Neuronal stem cell (in vitro differentiated cells): ENCODE data around the gene ENTHD1.

ENCODE experiments used
- DNase-seq: peaks from one replicate; pipeline ENCODE4 v3.0.0-alpha.2; 2013; ENCODE audit warnings: low spot score
- H2AFZ ChIP-seq: one replicate; pipeline ENCODE4 v1.6.1; 2013; ENCODE audit warnings: mild to moderate bottlenecking, low read length, inconsistent platforms
- H2AK5ac ChIP-seq: 2 replicates; pipeline ENCODE4 v1.6.1; 2013; ENCODE audit warnings: low read depth, mild to moderate bottlenecking, inconsistent platforms, low read length, moderate library complexity, mixed read lengths
- H2BK120ac ChIP-seq: 2 replicates; pipeline ENCODE4 v1.6.1; 2013; ENCODE audit warnings: low read depth, mild to moderate bottlenecking, inconsistent platforms, low read length, moderate library complexity, mixed read lengths
- H2BK12ac ChIP-seq: one replicate; pipeline ENCODE4 v1.6.1; 2013; ENCODE audit warnings: low read length, inconsistent platforms
- H2BK15ac ChIP-seq: 2 replicates; pipeline ENCODE4 v1.6.1; 2013; ENCODE audit warnings: mild to moderate bottlenecking, low read length, inconsistent platforms, mixed read lengths
- H2BK5ac ChIP-seq: one replicate; pipeline ENCODE4 v1.6.1; 2013; ENCODE audit warnings: inconsistent platforms, mild to moderate bottlenecking, low read length, moderate library complexity
- H3K14ac ChIP-seq: one replicate; pipeline ENCODE4 v1.6.1; 2013; ENCODE audit warnings: low read length, inconsistent platforms
- H3K18ac ChIP-seq: 2 replicates; pipeline ENCODE4 v1.6.1; 2013; ENCODE audit warnings: low read length, inconsistent platforms
- H3K23ac ChIP-seq: 2 replicates; pipeline ENCODE4 v1.6.1; 2013; ENCODE audit warnings: low read depth, mild to moderate bottlenecking, mixed read lengths, low read length, inconsistent platforms; ENCODE audit not compliant: poor library complexity
- H3K27ac ChIP-seq: replicated peaks from 3 replicates; pipeline ENCODE4 v1.5.1; 2013; ENCODE audit warnings: low read length, inconsistent platforms
- H3K27me3 ChIP-seq, 3 experiments: 2 replicates each; pipeline ENCODE4 v1.6.1; 2013; ENCODE audit warnings: low read length in 3 of 3, mild to moderate bottlenecking in 2 of 3, inconsistent platforms in 1 of 3, low read depth in 1 of 3, mixed read lengths in 1 of 3, moderate library complexity in 1 of 3; ENCODE audit not compliant: control insufficient read depth in 3 of 3, insufficient read depth in 3 of 3
- H3K36me3 ChIP-seq, 2 donors: replicated peaks in 1 of 2; 2 replicates each; pipeline ENCODE4 v1.6.1; 2013; ENCODE audit warnings: low read length in 2 of 2; ENCODE audit not compliant: control insufficient read depth in 2 of 2, insufficient read depth in 2 of 2
- H3K4ac ChIP-seq: 2 replicates; pipeline ENCODE4 v1.6.1; 2013; ENCODE audit warnings: inconsistent platforms, mild to moderate bottlenecking, low read length, moderate library complexity
- H3K4me1 ChIP-seq, 2 donors: 1 replicate in 1 of 2; 2 replicates in 1 of 2; pipeline ENCODE4 v1.6.1; 2013; ENCODE audit warnings: low read length in 2 of 2, low read depth in 1 of 2; ENCODE audit not compliant: control insufficient read depth in 2 of 2, insufficient read depth in 1 of 2
- H3K4me2 ChIP-seq: one replicate; pipeline ENCODE4 v1.6.1; 2013; ENCODE audit warnings: mild to moderate bottlenecking, low read length, inconsistent platforms; ENCODE audit not compliant: insufficient read depth, poor library complexity, severe bottlenecking
- H3K4me3 ChIP-seq, 2 donors: 2 replicates each; pipeline ENCODE4 v1.5.1; 2013; ENCODE audit warnings: low read length in 2 of 2, mild to moderate bottlenecking in 2 of 2, inconsistent platforms in 1 of 2, moderate library complexity in 1 of 2
- H3K79me1 ChIP-seq: one replicate; pipeline ENCODE4 v1.6.1; 2013; ENCODE audit warnings: low read depth, mild to moderate bottlenecking, inconsistent platforms, low read length, moderate library complexity
- H3K9ac ChIP-seq: one replicate; pipeline ENCODE4 v1.6.1; 2013; ENCODE audit warnings: mild to moderate bottlenecking, low read depth, low read length, inconsistent platforms; ENCODE audit not compliant: poor library complexity
- H3K9me3 ChIP-seq, 2 donors: replicated peaks in 1 of 2; 2 replicates each; pipeline versions ENCODE3 to v1.6.1; 2013; ENCODE audit warnings: low read length in 2 of 2, mild to moderate bottlenecking in 2 of 2, inconsistent platforms in 1 of 2, low read depth in 1 of 2, mixed read lengths in 1 of 2, moderate library complexity in 1 of 2; ENCODE audit not compliant: control insufficient read depth in 2 of 2, insufficient read depth in 1 of 2
- H4K8ac ChIP-seq: one replicate; pipeline ENCODE4 v1.6.1; 2013; ENCODE audit warnings: low read depth, mild to moderate bottlenecking, inconsistent platforms, low read length, moderate library complexity
- H4K91ac ChIP-seq: one replicate; pipeline ENCODE4 v1.6.1; 2013; ENCODE audit warnings: low read length, low read depth, mild to moderate bottlenecking, inconsistent platforms; ENCODE audit not compliant: poor library complexity
- WGBS, 2 donors: extraction: QIAGEN DNeasy Blood & Tissue Kit; methylation state at CpG; one replicate each; pipeline ENCODE4 v1.1.7; 2013; ENCODE audit warnings: missing lambda C conversion rate in 2 of 2, mixed read lengths in 1 of 2; ENCODE audit not compliant: insufficient read length in 2 of 2, insufficient replicate concordance in 1 of 2; ENCODE audit errors: extremely low coverage in 2 of 2; 5-methylcytosine and 5-hydroxymethylcytosine counted together

ENTHD1 gene

GRCh38 chr22:39699631-39700360 is 193.8 kb downstream of the ENTHD1 start:
- H2BK15ac ChIP-seq = peak overlapping the region; percentile 17
- H3K9me3 ChIP-seq = no peaks in the 10 kb centered on the region
- peak overlapping the region; percentile 77 for H2AK5ac ChIP-seq
- no peak overlapping the region for H4K8ac ChIP-seq
- H3K4me3 ChIP-seq = no peak overlapping the region
- peaks cover 10 to 24% of the 10 kb centered on the region in 2 donors for H3K4me1 ChIP-seq
- H4K91ac ChIP-seq = no peak overlapping the region
- H2BK12ac ChIP-seq = peak overlapping the region; percentile 35
- peaks cover 0 to 2% (median 0%) of the 10 kb centered on the region in 3 experiments for H3K27me3 ChIP-seq
- no peak overlapping the region for H3K4ac ChIP-seq
- H3K14ac ChIP-seq = no peak overlapping the region
- no peak overlapping the region for H2BK120ac ChIP-seq
- no CpG with 5 or more reads among the region's 19 CpGs for WGBS, 2 donors
- peak overlapping the region; percentile 8 for H3K18ac ChIP-seq
- H3K4me2 ChIP-seq = peak overlapping the region; percentile 35
- no peak overlapping the region for H3K27ac ChIP-seq
- H2AFZ ChIP-seq = no peak overlapping the region
- no peak overlapping the region for H3K23ac ChIP-seq
- no peak overlapping the region for H3K9ac ChIP-seq
- peak; percentile 53 for DNase-seq
- peaks cover 1% of the 10 kb centered on the region for H3K79me1 ChIP-seq
- H3K36me3 ChIP-seq = no peaks in the 10 kb centered on the region
- peak overlapping the region; percentile 31 for H2BK5ac ChIP-seq

- Histone ChIP-seq H3K4me2 (no peak overlapping the region), H3K4me3 (no peak overlapping the region), H2BK5ac (no peak overlapping the region), H3K79me1 (peaks cover 1% of the 10 kb centered on the region), H3K4me1 (peaks cover 10 to 18% of the 10 kb centered on the region in 2 donors), H2AK5ac (peak overlapping the region; percentile 57), H3K9ac (no peak overlapping the region), H2AFZ (no peak overlapping the region), H3K27ac (no peak overlapping the region), H3K23ac (no peak overlapping the region), H4K91ac (no peak overlapping the region), H4K8ac (no peak overlapping the region), H3K18ac (peak overlapping the region; percentile 17), H3K14ac (no peak overlapping the region), H3K9me3 (no peaks in the 10 kb centered on the region), H2BK15ac (no peak overlapping the region), H3K27me3 (peaks cover 0 to 4% (median 0%) of the 10 kb centered on the region in 3 experiments), H3K4ac (no peak overlapping the region), H2BK12ac (peak overlapping the region; percentile 53), H2BK120ac (no peak overlapping the region), H3K36me3 (no peaks in the 10 kb centered on the region)
- WGBS, 2 donors = no CpG with 5 or more reads among the region's 14 CpGs
- DNase-seq = no peak
These were observed 195.7 kb downstream of the ENTHD1 start for GRCh38 chr22:39697790-39698430.

DNA sequence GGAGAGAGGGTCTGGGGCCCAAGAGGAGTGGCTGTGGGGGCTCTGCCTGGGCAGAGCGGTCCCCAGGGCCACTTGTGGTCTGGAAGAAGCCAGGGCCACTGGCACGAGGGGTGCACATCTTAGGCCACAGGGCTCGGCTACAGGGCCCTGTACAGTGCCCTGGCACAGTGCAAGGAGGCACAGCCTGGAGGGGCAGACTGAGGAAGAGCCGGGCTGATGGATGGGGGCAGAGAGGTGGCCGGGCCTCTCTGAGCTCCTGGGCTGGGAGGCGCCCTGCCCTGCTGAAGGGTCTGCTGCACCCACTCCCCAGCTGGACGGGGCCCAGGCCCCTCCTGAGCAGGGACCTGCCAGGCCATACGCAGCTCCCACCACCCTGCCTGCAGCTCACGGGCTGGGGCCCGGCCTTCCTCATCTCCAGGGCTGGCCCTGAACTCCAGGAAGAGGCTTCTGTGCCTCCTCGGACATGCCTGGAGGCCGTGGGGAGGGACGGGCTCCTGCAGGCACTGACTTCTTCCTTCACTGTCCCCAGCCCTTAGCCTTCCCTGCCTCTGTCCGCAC is 199.5 kb downstream of the ENTHD1 start:
- no CpG with 5 or more reads among the region's 14 CpGs for WGBS, 2 donors
- peaks cover 0 to 4% (median 0%) of the 10 kb centered on the region in 3 experiments for H3K27me3 ChIP-seq

More for the DNA sequence above, 199.5 kb downstream of the ENTHD1 start:
- peak overlapping the region; percentile 81 for H3K18ac ChIP-seq
- peak overlapping the region; percentile 44 for H2AK5ac ChIP-seq
- H3K4me3 ChIP-seq = no peak overlapping the region
- H3K4ac ChIP-seq = no peak overlapping the region
- peak overlapping the region; percentile 53 for H2AFZ ChIP-seq
- H3K79me1 ChIP-seq = no peaks in the 10 kb centered on the region
- no peak overlapping the region for H3K4me2 ChIP-seq
- no peak for DNase-seq
- H3K4me1 ChIP-seq = peaks cover 15 to 22% of the 10 kb centered on the region in 2 donors
- H4K91ac ChIP-seq = no peak overlapping the region
- H2BK5ac ChIP-seq = peak overlapping the region; percentile 43
- no peak overlapping the region for H4K8ac ChIP-seq
- no peak overlapping the region for H2BK15ac ChIP-seq
- no peaks in the 10 kb centered on the region for H3K9me3 ChIP-seq
- peak overlapping the region; percentile 59 for H2BK12ac ChIP-seq
- H2BK120ac ChIP-seq = no peak overlapping the region
- no peak overlapping the region for H3K23ac ChIP-seq
- H3K9ac ChIP-seq = no peak overlapping the region
- H3K14ac ChIP-seq = peak overlapping the region; percentile 1
- no peak overlapping the region for H3K27ac ChIP-seq
- H3K36me3 ChIP-seq = no peaks in the 10 kb centered on the region
